Type B pancreatic cell (in vitro differentiated cells): Measurements from ENCODE around the gene KCNH8. TPM values are rescaled to one million over a fixed set of nuclear protein-coding genes. Genes with fewer than 3 reads are reported as not detected.

ENCODE experiments used
- DNase-seq: peaks from one replicate; pipeline ENCODE4 v3.0.0; 2021; ENCODE audit warnings: mixed read lengths; ENCODE audit not compliant: unreplicated experiment; ENCODE audit errors: extremely low spot score
- H3K27ac Mint-ChIP-seq: 2 replicates; pipeline ENCODE4 v1.8.0; 2021; ENCODE audit warnings: mild to moderate bottlenecking, mixed read lengths
- H3K27me3 Mint-ChIP-seq: 2 replicates; pipeline ENCODE4 v1.8.0; 2021; ENCODE audit warnings: mixed read lengths
- H3K36me3 Mint-ChIP-seq: 2 replicates; pipeline ENCODE4 v1.8.0; 2021; ENCODE audit warnings: mixed read lengths
- H3K4me1 Mint-ChIP-seq: one replicate; pipeline ENCODE4 v1.8.0; 2021; ENCODE audit warnings: mixed read lengths; ENCODE audit not compliant: unreplicated experiment
- H3K4me3 Mint-ChIP-seq: 2 replicates; pipeline ENCODE4 v1.8.0; 2021; ENCODE audit warnings: mild to moderate bottlenecking, mixed read lengths
- H3K9me3 Mint-ChIP-seq: 2 replicates; pipeline ENCODE4 v1.8.0; 2021; ENCODE audit warnings: mixed read lengths
- CTCF ChIP-seq: fragments of 200-600 bp; sonication (generic); conservative IDR thresholded peaks from 2 replicates; pipeline ENCODE4 v1.5.0; 2021; ENCODE audit warnings: antibody characterized with exemption, mild to moderate bottlenecking
- total RNA-seq: library from RNA; stranded (reverse); gene quantifications from 2 replicates; pipeline ENCODE4 v1.2.1, GENCODE V29; 2021; ENCODE audit warnings: low replicate concordance

Gene KCNH8
- total RNA-seq, 1 donor from 2014 or later = 1.2 TPM

DNA sequence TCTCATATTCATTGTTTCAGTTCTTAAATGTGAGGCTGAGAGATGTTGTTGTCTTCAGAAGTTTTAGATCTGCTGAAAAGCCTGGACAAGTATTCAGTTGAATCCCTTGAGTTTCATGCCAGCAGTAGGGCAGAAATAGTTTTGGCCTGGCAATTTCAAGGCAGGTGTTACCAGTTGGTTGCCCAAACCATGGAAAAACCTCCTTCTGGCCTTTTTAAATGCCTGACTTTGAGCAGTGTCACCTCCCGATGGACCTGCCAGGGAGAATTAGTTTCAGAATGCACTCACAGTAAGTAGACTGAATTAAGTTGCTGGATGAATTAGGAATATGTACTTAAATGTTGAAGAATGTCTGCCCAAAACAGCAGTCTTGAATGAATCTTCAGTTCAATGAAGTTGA is 383.1 kb downstream of the KCNH8 start:
- Mint-ChIP-seq H3K27me3 (no peaks in the 10 kb centered on the region), H3K4me3 (no peak overlapping the region), H3K9me3 (no peaks in the 10 kb centered on the region), H3K4me1 (no peaks in the 10 kb centered on the region), H3K36me3 (no peaks in the 10 kb centered on the region), H3K27ac (no peak overlapping the region)
- no peak for DNase-seq
- TF ChIP-seq CTCF = no peak

GRCh38 chr3:19539518-19540392 is 391.4 kb downstream of the KCNH8 start:
- no peak for DNase-seq
- TF ChIP-seq CTCF = no peak
- Mint-ChIP-seq H3K27me3 (no peaks in the 10 kb centered on the region), H3K36me3 (no peaks in the 10 kb centered on the region), H3K9me3 (no peaks in the 10 kb centered on the region), H3K4me3 (no peak overlapping the region), H3K4me1 (no peaks in the 10 kb centered on the region), H3K27ac (peak overlapping the region; percentile 64)

DNA sequence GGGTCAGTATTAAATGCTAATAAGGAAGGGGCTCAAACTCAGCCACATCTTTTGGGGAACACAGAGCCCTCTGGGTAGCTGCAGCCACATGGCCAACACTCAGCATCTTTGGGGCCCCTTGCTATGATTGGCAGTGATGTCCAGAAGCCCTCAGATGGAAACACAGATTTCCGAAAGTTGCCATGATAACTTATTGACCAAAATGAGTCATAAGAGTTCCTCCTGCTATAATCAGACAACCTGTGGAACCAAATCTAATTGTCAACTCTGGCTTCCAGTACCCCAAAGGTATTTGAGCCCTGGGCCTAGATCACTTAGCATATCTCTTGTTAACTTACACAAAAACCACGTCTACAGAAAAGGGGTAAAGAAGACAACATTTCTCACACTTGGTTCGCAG is 392.2 kb downstream of the KCNH8 start:
- TF ChIP-seq CTCF = no peak
- no peak overlapping the region for H3K4me3 Mint-ChIP-seq
- H3K9me3 Mint-ChIP-seq = no peaks in the 10 kb centered on the region
- DNase-seq = no peak
- H3K36me3 Mint-ChIP-seq = no peaks in the 10 kb centered on the region
- no peak overlapping the region for H3K27ac Mint-ChIP-seq
- H3K27me3 Mint-ChIP-seq = no peaks in the 10 kb centered on the region
- H3K4me1 Mint-ChIP-seq = no peaks in the 10 kb centered on the region

DNA sequence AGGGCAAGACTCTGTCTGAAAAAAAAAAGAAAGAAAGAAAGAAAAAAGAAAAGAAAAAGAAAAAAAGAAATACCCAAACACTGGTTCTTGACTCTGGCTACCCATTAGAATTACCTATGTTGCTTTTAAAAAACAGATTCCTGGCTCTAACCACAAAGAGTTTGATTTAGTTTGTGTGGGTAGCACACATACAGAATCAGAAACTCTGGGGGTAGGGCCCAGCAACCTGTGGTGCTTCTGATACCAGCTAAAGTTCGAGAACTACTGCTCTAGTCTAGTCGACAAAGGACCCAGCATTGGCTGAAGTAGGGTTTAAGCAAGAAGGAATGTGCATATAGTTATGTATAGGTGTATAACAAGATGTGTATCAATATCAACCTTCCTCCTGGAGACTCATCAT is 393.0 kb downstream of the KCNH8 start:
- Mint-ChIP-seq H3K9me3 (no peaks in the 10 kb centered on the region), H3K27me3 (no peaks in the 10 kb centered on the region), H3K36me3 (no peaks in the 10 kb centered on the region), H3K27ac (no peak overlapping the region), H3K4me1 (no peaks in the 10 kb centered on the region), H3K4me3 (no peak overlapping the region)
- TF ChIP-seq CTCF = no peak
- DNase-seq = no peak

DNA sequence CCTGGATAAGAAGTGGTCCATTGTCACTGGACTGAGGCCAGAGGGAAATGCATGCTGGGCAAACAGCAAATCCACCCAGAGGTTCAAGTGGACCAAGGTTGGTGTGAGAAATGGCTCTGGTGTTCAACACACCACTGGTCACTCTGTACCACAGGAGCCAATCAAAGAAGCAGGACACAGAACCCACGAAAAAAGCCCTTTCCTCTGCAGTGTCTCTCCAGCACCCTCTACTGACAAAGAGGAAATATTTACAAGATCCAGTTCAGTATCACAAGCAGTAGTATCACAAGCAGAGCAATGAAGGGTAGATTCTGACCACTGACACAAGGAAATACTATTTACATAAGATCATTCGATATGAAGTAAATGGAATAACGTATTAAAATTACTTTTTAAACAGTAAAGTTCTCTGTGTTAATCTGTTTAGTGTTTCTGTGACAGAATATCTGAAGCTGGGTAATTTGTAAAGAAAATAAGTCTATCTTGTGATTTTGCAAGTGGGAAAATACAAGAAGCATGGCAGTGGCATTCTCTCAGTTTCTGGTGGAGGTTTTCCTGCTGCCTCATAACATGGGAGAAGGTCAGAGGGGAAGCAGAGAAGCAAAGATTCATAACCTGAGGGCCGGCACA is 395.0 kb downstream of the KCNH8 start:
- Mint-ChIP-seq H3K4me3 (no peak overlapping the region), H3K9me3 (no peaks in the 10 kb centered on the region), H3K36me3 (no peaks in the 10 kb centered on the region), H3K27ac (no peak overlapping the region), H3K4me1 (no peaks in the 10 kb centered on the region), H3K27me3 (no peaks in the 10 kb centered on the region)
- DNase-seq = no peak
- peak; percentile 72 for TF ChIP-seq CTCF
